HEK293 (cell line): Measurements from ENCODE around the gene LZTR1.
A peak's percentile ranks its signal among the peaks of the same experiment; 100 is the strongest.

ENCODE experiments used
- CTCF ChIA-PET: fragments of 350-600 bp; formaldehyde crosslinking; extraction: SDS; loops from one replicate; lab custom pipeline; 2021; ENCODE audit warnings: antibody characterized with exemption; lab: Yijun Ruan, JAX
- POLR2A ChIA-PET: fragments of 300-600 bp; formaldehyde crosslinking; extraction: SDS; loops from one replicate; lab custom pipeline; 2020; ENCODE audit warnings: antibody characterized with exemption, inconsistent platforms; lab: Yijun Ruan, JAX
- H3K27ac ChIP-seq: fragments of 200-500 bp; sonication (Bioruptor generic); 2 replicates; pipeline ENCODE4 v1.5.1; 2014; ENCODE audit warnings: low read depth, low read length, control low read depth, inconsistent platforms; ENCODE audit errors: extremely low read depth
- H3K36me3 ChIP-seq, 2 experiments: fragments of 200-500 bp in 1 of 2; sonication (Bioruptor generic) in 1 of 2; 1 replicate in 1 of 2; 2 replicates in 1 of 2; pipeline ENCODE4 v1.5.1; 2014 to 2017; ENCODE audit warnings: inconsistent platforms in 2 of 2, low read length in 2 of 2; ENCODE audit not compliant: control insufficient read depth in 2 of 2, insufficient read depth in 1 of 2
- H3K4me1 ChIP-seq: fragments of 200-500 bp; sonication (Bioruptor generic); 2 replicates; pipeline ENCODE4 v1.5.1; 2014; ENCODE audit warnings: mild to moderate bottlenecking, low read length, inconsistent platforms; ENCODE audit not compliant: control insufficient read depth, insufficient read depth
- H3K4me3 ChIP-seq: 2 replicates; pipeline ENCODE4 v1.5.1; 2011; ENCODE audit warnings: low read depth, mild to moderate bottlenecking, control low read depth, low read length, moderate library complexity
- H3K9me3 ChIP-seq: fragments of 200-500 bp; sonication (Bioruptor generic); 2 replicates; pipeline ENCODE4 v1.5.1; 2014; ENCODE audit warnings: low read depth, low read length, inconsistent platforms; ENCODE audit not compliant: control insufficient read depth, insufficient read depth
- ATF2 ChIP-seq: fragments of 450-650 bp; formaldehyde crosslinking; IDR thresholded peaks from 2 replicates; pipeline ENCODE4 v1.5.1; 2016; ENCODE audit warnings: missing biosample characterization, missing genetic modification characterization, low read depth
- BCL11B ChIP-seq: fragments of 450-650 bp; formaldehyde crosslinking; IDR thresholded peaks from 2 replicates; pipeline ENCODE4 v1.5.1; 2016; ENCODE audit warnings: low read depth, missing biosample characterization, missing genetic modification characterization
- EGR2 ChIP-seq: fragments of 450-650 bp; formaldehyde crosslinking; IDR thresholded peaks from 2 replicates; pipeline ENCODE4 v1.5.1; 2016; ENCODE audit warnings: low read depth, missing biosample characterization, missing genetic modification characterization
- ELK4 ChIP-seq: IDR thresholded peaks from 2 replicates; pipeline ENCODE4 v1.6.1; 2011; ENCODE audit warnings: mild to moderate bottlenecking, low read depth, low read length, borderline replicate concordance
- KLF8 ChIP-seq: fragments of 450-650 bp; formaldehyde crosslinking; IDR thresholded peaks from 2 replicates; pipeline ENCODE4 v1.5.1; 2016; ENCODE audit warnings: missing biosample characterization, missing genetic modification characterization
- TSHZ1 ChIP-seq: fragments of 450-650 bp; formaldehyde crosslinking; IDR thresholded peaks from 2 replicates; pipeline ENCODE4 v1.5.1; 2016; ENCODE audit warnings: missing biosample characterization, missing genetic modification characterization, borderline replicate concordance
- ZBTB8A ChIP-seq: fragments of 450-650 bp; formaldehyde crosslinking; IDR thresholded peaks from 2 replicates; pipeline ENCODE4 v1.5.1; 2016; ENCODE audit warnings: missing biosample characterization, missing genetic modification characterization
- ZFHX2 ChIP-seq: fragments of 450-650 bp; formaldehyde crosslinking; conservative IDR thresholded peaks from 2 replicates; pipeline ENCODE4 v1.5.1; 2016; ENCODE audit warnings: missing biosample characterization, missing genetic modification characterization
- ZIC2 ChIP-seq: fragments of 450-650 bp; formaldehyde crosslinking; IDR thresholded peaks from 2 replicates; pipeline ENCODE4 v1.5.1; 2016; ENCODE audit warnings: missing biosample characterization, missing genetic modification characterization
- ZNF148 ChIP-seq: fragments of 450-650 bp; formaldehyde crosslinking; IDR thresholded peaks from 2 replicates; pipeline ENCODE4 v1.5.0; 2017; ENCODE audit warnings: missing biosample characterization, missing genetic modification characterization, borderline replicate concordance
- ZNF266 ChIP-seq: fragments of 450-650 bp; formaldehyde crosslinking; IDR thresholded peaks from 2 replicates; pipeline ENCODE4 v1.5.1; 2016; ENCODE audit warnings: missing biosample characterization, missing genetic modification characterization, low read depth

Gene LZTR1

GRCh38 chr22:20979243-20979809 is 2.8 kb upstream of the LZTR1 start:
- no peaks in the 10 kb centered on the region for H3K4me1 ChIP-seq
- CTCF ChIA-PET: no interaction called here
- POLR2A ChIA-PET: interaction anchor here (0.5 to 3.7 kb wide), 3 partner anchors 8 to 23 kb away, joined by 3 to 80 read pairs (median 4); partner anchors contain the start of gene THAP7
- H3K9me3 ChIP-seq: no peaks in the 10 kb centered on the region
- TF ChIP-seq ZNF266 (no peak), EGR2 (peak; percentile 48; the same call in 1 of the 2 replicates), TSHZ1 (no peak), ATF2 (tag by site-specific recombination) (peak; percentile 90), ZFHX2 (tag by site-specific recombination) (peak; percentile 72), KLF8 (tag by site-specific recombination) (peak; percentile 28; the same call in 1 of the 2 replicates), ZNF148 (tag by site-specific recombination) (no peak), ZIC2 (tag by site-specific recombination) (peak; percentile 58)
- H3K27ac ChIP-seq: no peak overlapping the region
- H3K36me3 ChIP-seq: peaks cover 0 to 12% of the 10 kb centered on the region in 2 experiments; a peak in 1 of 3 replicates
- no peak overlapping the region for H3K4me3 ChIP-seq

- Histone ChIP-seq H3K9me3 (no peaks in the 10 kb centered on the region), H3K36me3 (peaks cover 0 to 15% of the 10 kb centered on the region in 2 experiments; a peak in 1 of 3 replicates), H3K27ac (no peak overlapping the region), H3K4me1 (no peaks in the 10 kb centered on the region), H3K4me3 (no peak overlapping the region)
- CTCF ChIA-PET: interaction anchor here (0.6 kb wide), 1 partner anchor 70 kb away, joined by 5 read pairs; no protein-coding TSS in a partner anchor
- POLR2A ChIA-PET: interaction anchor here (0.8 to 3.7 kb wide), 2 partner anchors 8 to 21 kb away, joined by 3 to 80 read pairs; partner anchors contain the start of gene THAP7
- TF ChIP-seq EGR2 (peak; percentile 91), ZBTB8A (tag by site-specific recombination) (no peak), ZFHX2 (tag by site-specific recombination) (peak; percentile 81), BCL11B (tag by site-specific recombination) (peak; percentile 46; the same call in 1 of the 2 replicates)
Observed at GRCh38 chr22:20979940-20980453, 2.1 kb upstream of the LZTR1 start.

- CTCF ChIA-PET: interaction anchor here (0.6 to 3.2 kb wide), 2 partner anchors 19 to 70 kb away, joined by 5 to 14 read pairs; no protein-coding TSS in a partner anchor
Observed at GRCh38 chr22:20980523-20980922, 1.6 kb upstream of the LZTR1 start.

More at GRCh38 chr22:20980523-20980922, 1.6 kb upstream of the LZTR1 start:
- no peak overlapping the region for H3K27ac ChIP-seq
- H3K36me3 ChIP-seq: peaks cover 0 to 19% of the 10 kb centered on the region in 2 experiments; a peak in 1 of 3 replicates
- H3K4me3 ChIP-seq: no peak overlapping the region
- H3K4me1 ChIP-seq: no peaks in the 10 kb centered on the region
- no peaks in the 10 kb centered on the region for H3K9me3 ChIP-seq
- POLR2A ChIA-PET: interaction anchor here (0.7 to 3.7 kb wide), 2 partner anchors 20 to 30 kb away, joined by 3 to 80 read pairs; partner anchors contain the start of gene THAP7
- peak; percentile 67 for TF ChIP-seq ZIC2 (tag by site-specific recombination)
- no peak for TF ChIP-seq ELK4
